AG04450 (cell line): ENCODE data around the gene RUSF1. TPM values are rescaled to one million over a fixed set of nuclear protein-coding genes. Genes with fewer than 3 reads are reported as not detected.

Experiments used
- CTCF ChIA-PET: fragments of 300-600, 350-600 bp; formaldehyde crosslinking; extraction: SDS; loops from one replicate; lab custom pipeline; 2022; ENCODE audit warnings: antibody characterized with exemption, inconsistent platforms; lab: Charles Lee
- POLR2A ChIA-PET: fragments of 350-600 bp; formaldehyde crosslinking; extraction: SDS; loops from one replicate; lab custom pipeline; 2021; ENCODE audit warnings: antibody characterized with exemption, inconsistent platforms; lab: Yijun Ruan, JAX
- DNase-seq: peaks from one replicate; pipeline ENCODE4 v3.0.0-alpha.2; 2011; ENCODE audit warnings: low read depth, low spot score
- H3K27ac ChIP-seq: one replicate; pipeline ENCODE4 v1.5.1; 2012; ENCODE audit warnings: low read depth, low read length, control low read depth
- H3K27me3 ChIP-seq: one replicate; pipeline ENCODE4 v1.6.0; 2012; ENCODE audit warnings: low read length; ENCODE audit not compliant: control insufficient read depth, insufficient read depth
- H3K4me3 ChIP-seq: 2 replicates; pipeline ENCODE4 v1.5.1; 2011; ENCODE audit warnings: mild to moderate bottlenecking, low read depth, low read length, control low read depth
- H3K9me3 ChIP-seq: 2 replicates; pipeline ENCODE4 v1.5.1; 2012; ENCODE audit warnings: low read length; ENCODE audit not compliant: control insufficient read depth, insufficient read depth
- CTCF ChIP-seq: IDR thresholded peaks from 2 replicates; pipeline ENCODE4 v1.5.1; 2011; ENCODE audit warnings: low read depth, low read length, control low read depth, inconsistent platforms
- polyA plus RNA-seq: library from polyadenylated mRNA; depleted of rRNA; stranded (reverse); fragments of >200 nt; gene quantifications from 2 replicates; pipeline ENCODE4 v1.2.3, GENCODE V29; 2011

RUSF1 gene
- polyA plus RNA-seq, 1 experiment = 32.2 TPM

GRCh38 chr16:31475946-31476302 is 32.3 kb downstream of the RUSF1 start:
- no peak for DNase-seq
- Histone ChIP-seq H3K4me3 (no peak overlapping the region), H3K9me3 (peaks cover 5% of the 10 kb centered on the region), H3K27me3 (no peaks in the 10 kb centered on the region), H3K27ac (no peak overlapping the region)
- POLR2A ChIA-PET = no interaction called here
- CTCF ChIA-PET = interaction anchor here (3.2 kb wide), 1 partner anchor 15 kb away, joined by 15 read pairs; no protein-coding TSS in a partner anchor
- no peak for TF ChIP-seq CTCF

GRCh38 chr16:31474773-31475738 is 33.1 kb downstream of the RUSF1 start:
- DNase-seq = no peak
- peaks cover 5% of the 10 kb centered on the region for H3K9me3 ChIP-seq
- H3K27me3 ChIP-seq = no peaks in the 10 kb centered on the region
- ChIA-PET POLR2A (no interaction called here), CTCF (interaction anchor here (0.9 to 3.2 kb wide), 2 partner anchors 14 to 31 kb away, joined by 4 to 15 read pairs; no protein-coding TSS in a partner anchor)
- no peak overlapping the region for H3K4me3 ChIP-seq
- TF ChIP-seq CTCF = no peak
- H3K27ac ChIP-seq = peak overlapping the region; percentile 11

GRCh38 chr16:31474173-31474714 is 33.9 kb downstream of the RUSF1 start:
- no peak for TF ChIP-seq CTCF
- H3K4me3 ChIP-seq = 0 out of 2 replicates have a peak overlapping the region, but pooled peaks have one; percentile 2
- POLR2A ChIA-PET = no interaction called here
- CTCF ChIA-PET = interaction anchor here (0.9 to 3.2 kb wide), 2 partner anchors 14 to 31 kb away, joined by 4 to 15 read pairs; no protein-coding TSS in a partner anchor
- H3K9me3 ChIP-seq = peaks cover 5% of the 10 kb centered on the region
- no peaks in the 10 kb centered on the region for H3K27me3 ChIP-seq
- peak; percentile 39 for DNase-seq
- peak overlapping the region; percentile 39 for H3K27ac ChIP-seq

GRCh38 chr16:31473264-31473984 is 34.8 kb downstream of the RUSF1 start:
- H3K4me3 ChIP-seq = peak overlapping the region; percentile 85
- ChIA-PET POLR2A (interaction anchor here (0.6 to 1.0 kb wide), 3 partner anchors 14 to 35 kb away, joined by 3 read pairs; partner anchors contain the start of genes ARMC5 and RUSF1), CTCF (interaction anchor here (0.6 to 3.2 kb wide), 6 partner anchors 13 to 248 kb away, joined by 3 to 15 read pairs (median 4); no protein-coding TSS in a partner anchor)
- peak overlapping the region; percentile 47 for H3K27ac ChIP-seq
- no peak for TF ChIP-seq CTCF
- no peak for DNase-seq
- peaks cover 5% of the 10 kb centered on the region for H3K9me3 ChIP-seq
- no peaks in the 10 kb centered on the region for H3K27me3 ChIP-seq
